K562 (cell line): ENCODE measurements around the gene PRRT1. TPM values are rescaled to one million over a fixed set of nuclear protein-coding genes. Genes with fewer than 3 reads are reported as not detected.

Experiments used
- HOXB6 ChIP-seq: fragments of 250-450 bp; sonication (Bioruptor Pico); IDR thresholded peaks from 2 replicates; pipeline ENCODE4 v1.5.1; 2022; ENCODE audit warnings: mild to moderate bottlenecking, borderline replicate concordance
- KAT2B ChIP-seq: IDR thresholded peaks from one replicate; pipeline ENCODE4 v1.6.1; 2012; ENCODE audit warnings: low read depth, mild to moderate bottlenecking, control low read depth, inconsistent platforms, low read length, moderate library complexity
- LARP7 ChIP-seq: fragments of 450-650 bp; IDR thresholded peaks from 2 replicates; pipeline ENCODE4 v1.6.1; 2016
- POLR3A ChIP-seq: IDR thresholded peaks from 2 replicates; pipeline ENCODE4 v1.6.1; 2011; ENCODE audit warnings: borderline replicate concordance, mild to moderate bottlenecking, moderate library complexity; ENCODE audit not compliant: insufficient read length, insufficient read depth; ENCODE audit errors: extremely low read depth
- RBM15 ChIP-seq: fragments of 200-400 bp; formaldehyde crosslinking; IDR thresholded peaks from 2 replicates; pipeline ENCODE4 v1.6.1; 2018; ENCODE audit warnings: mild to moderate bottlenecking, low read length, moderate library complexity; ENCODE audit not compliant: insufficient read depth
- RFX7 ChIP-seq: fragments of 250-450 bp; sonication (Bioruptor Pico); IDR thresholded peaks from 2 replicates; pipeline ENCODE4 v1.5.1; 2021; ENCODE audit warnings: mild to moderate bottlenecking
- ZBTB7A ChIP-seq: IDR thresholded peaks from 2 replicates; pipeline ENCODE4 v1.6.1; 2011; ENCODE audit warnings: low read depth, mild to moderate bottlenecking, low read length, moderate library complexity, borderline replicate concordance; ENCODE audit not compliant: control insufficient read depth
- ZNF263 ChIP-seq: sonication (generic); formaldehyde crosslinking; IDR thresholded peaks from 2 replicates; pipeline ENCODE4 v1.8.0; 2022; ENCODE audit warnings: mild to moderate bottlenecking, missing genetic modification reagents, borderline replicate concordance
- ZNF436 ChIP-seq: fragments of 250-450, 450-650 bp; sonication (Bioruptor Pico); formaldehyde crosslinking; IDR thresholded peaks from 2 replicates; pipeline ENCODE4 v1.7.0; 2020; ENCODE audit warnings: mild to moderate bottlenecking
- polyA plus RNA-seq, 8 experiments: library from polyadenylated mRNA; depleted of rRNA in 4 of 8; stranded (reverse) in 5 of 8; unstranded in 3 of 8; fragments of >200 nt; fragmentation: Nextera tagmentation in 2 of 8; fragmentation: Illumina TruSeq in 1 of 8; extraction: Ambion mirVana in 2 of 8; extraction: Trizol in 1 of 8; gene quantifications; 2 replicates each; pipeline versions ENCODE4 v1.2.1 to v1.2.3, GENCODE V29; 2011 to 2014; ENCODE audit warnings: inconsistent platforms in 1 of 8, missing spikeins in 1 of 8
- total RNA-seq, 7 experiments: library from RNA; depleted of rRNA in 6 of 7; stranded (reverse); fragments of >200 nt in 6 of 7; fragmentation: Illumina TruSeq in 2 of 7; extraction: Trizol in 2 of 7; gene quantifications; 2 replicates each; pipeline versions ENCODE4 v1.2.1 to v1.2.3, GENCODE V29; 2011 to 2021; ENCODE audit warnings: low replicate concordance in 1 of 7
- TF ChIP-seq, protein P1 (sequence below), 2 experiments: fragments of 450-650 bp; IDR thresholded peaks; 2 replicates each; pipeline ENCODE4 v1.6.1; 2016; ENCODE audit warnings: mild to moderate bottlenecking in 2 of 2, borderline replicate concordance in 1 of 2, low read depth in 1 of 2, moderate library complexity in 1 of 2
- TF ChIP-seq, protein P2 (sequence below): sonication (generic); formaldehyde crosslinking; IDR thresholded peaks from 2 replicates; pipeline ENCODE4 v1.9.0; 2022; ENCODE audit warnings: mild to moderate bottlenecking, missing genetic modification reagents
- TF ChIP-seq, protein P3 (sequence below): fragments of 250-450 bp; sonication (Bioruptor Pico); IDR thresholded peaks from 2 replicates; pipeline ENCODE4 v1.5.0; 2020; ENCODE audit warnings: mild to moderate bottlenecking
- TF ChIP-seq, protein P4 (sequence below), 2 experiments: fragments of 200-800 bp in 1 of 2; sonication (Bioruptor generic) in 1 of 2; sonication (generic) in 1 of 2; formaldehyde crosslinking in 1 of 2; IDR thresholded peaks in 1 of 2; conservative IDR thresholded peaks in 1 of 2; 2 replicates each; pipeline versions ENCODE4 v1.5.0 to v1.6.1; 2016 to 2020; ENCODE audit warnings: missing compliant biosample characterization in 1 of 2, missing genetic modification characterization in 1 of 2, missing genetic modification reagents in 1 of 2

The PRRT1 gene
- total and polyA plus RNA-seq, 9 of the 15 experiments (the other 6 are each of a cell fraction or from before 2014, with no cell fraction given), result 0.14 to 3.5 (median 0.41) TPM

DNA sequence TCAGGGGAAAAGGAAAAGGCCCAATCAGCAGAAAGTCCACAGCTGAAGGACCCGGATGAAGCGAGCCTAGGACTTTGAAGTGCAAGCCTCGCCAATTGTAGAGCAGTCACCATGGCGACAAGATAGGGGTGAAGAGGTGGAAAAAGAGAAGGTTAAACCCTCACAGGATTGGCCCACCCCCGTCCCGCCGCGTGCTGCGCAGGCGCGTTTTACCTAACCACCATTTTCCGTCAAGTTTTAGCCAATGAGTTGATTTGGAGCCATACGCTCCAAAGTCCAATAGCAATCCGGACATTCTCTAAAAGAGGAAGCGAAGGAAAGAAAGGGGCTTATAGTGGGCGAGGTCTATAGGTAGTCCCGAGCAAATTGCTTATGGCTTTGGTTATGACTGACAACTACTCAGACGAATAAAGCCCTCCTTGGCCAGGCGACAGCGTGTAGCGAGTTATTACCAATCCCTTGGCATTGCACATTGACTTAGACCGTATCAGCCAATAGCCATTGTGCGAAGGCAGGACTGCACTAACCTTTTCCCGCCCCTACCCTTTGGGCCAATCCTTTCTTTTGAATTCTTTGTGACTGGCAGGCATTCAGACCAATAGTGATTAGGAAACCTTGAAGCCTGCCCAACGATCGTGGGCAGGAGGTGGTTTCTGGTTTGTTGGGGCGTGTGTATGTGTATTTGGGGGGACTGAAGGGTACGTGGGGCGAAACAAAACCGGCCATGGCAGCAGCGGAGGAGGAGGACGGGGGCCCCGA lies 26.2 kb upstream of the PRRT1 start, which contains the start of gene RNF5 (continued):
- TF ChIP-seq, protein P1, sequence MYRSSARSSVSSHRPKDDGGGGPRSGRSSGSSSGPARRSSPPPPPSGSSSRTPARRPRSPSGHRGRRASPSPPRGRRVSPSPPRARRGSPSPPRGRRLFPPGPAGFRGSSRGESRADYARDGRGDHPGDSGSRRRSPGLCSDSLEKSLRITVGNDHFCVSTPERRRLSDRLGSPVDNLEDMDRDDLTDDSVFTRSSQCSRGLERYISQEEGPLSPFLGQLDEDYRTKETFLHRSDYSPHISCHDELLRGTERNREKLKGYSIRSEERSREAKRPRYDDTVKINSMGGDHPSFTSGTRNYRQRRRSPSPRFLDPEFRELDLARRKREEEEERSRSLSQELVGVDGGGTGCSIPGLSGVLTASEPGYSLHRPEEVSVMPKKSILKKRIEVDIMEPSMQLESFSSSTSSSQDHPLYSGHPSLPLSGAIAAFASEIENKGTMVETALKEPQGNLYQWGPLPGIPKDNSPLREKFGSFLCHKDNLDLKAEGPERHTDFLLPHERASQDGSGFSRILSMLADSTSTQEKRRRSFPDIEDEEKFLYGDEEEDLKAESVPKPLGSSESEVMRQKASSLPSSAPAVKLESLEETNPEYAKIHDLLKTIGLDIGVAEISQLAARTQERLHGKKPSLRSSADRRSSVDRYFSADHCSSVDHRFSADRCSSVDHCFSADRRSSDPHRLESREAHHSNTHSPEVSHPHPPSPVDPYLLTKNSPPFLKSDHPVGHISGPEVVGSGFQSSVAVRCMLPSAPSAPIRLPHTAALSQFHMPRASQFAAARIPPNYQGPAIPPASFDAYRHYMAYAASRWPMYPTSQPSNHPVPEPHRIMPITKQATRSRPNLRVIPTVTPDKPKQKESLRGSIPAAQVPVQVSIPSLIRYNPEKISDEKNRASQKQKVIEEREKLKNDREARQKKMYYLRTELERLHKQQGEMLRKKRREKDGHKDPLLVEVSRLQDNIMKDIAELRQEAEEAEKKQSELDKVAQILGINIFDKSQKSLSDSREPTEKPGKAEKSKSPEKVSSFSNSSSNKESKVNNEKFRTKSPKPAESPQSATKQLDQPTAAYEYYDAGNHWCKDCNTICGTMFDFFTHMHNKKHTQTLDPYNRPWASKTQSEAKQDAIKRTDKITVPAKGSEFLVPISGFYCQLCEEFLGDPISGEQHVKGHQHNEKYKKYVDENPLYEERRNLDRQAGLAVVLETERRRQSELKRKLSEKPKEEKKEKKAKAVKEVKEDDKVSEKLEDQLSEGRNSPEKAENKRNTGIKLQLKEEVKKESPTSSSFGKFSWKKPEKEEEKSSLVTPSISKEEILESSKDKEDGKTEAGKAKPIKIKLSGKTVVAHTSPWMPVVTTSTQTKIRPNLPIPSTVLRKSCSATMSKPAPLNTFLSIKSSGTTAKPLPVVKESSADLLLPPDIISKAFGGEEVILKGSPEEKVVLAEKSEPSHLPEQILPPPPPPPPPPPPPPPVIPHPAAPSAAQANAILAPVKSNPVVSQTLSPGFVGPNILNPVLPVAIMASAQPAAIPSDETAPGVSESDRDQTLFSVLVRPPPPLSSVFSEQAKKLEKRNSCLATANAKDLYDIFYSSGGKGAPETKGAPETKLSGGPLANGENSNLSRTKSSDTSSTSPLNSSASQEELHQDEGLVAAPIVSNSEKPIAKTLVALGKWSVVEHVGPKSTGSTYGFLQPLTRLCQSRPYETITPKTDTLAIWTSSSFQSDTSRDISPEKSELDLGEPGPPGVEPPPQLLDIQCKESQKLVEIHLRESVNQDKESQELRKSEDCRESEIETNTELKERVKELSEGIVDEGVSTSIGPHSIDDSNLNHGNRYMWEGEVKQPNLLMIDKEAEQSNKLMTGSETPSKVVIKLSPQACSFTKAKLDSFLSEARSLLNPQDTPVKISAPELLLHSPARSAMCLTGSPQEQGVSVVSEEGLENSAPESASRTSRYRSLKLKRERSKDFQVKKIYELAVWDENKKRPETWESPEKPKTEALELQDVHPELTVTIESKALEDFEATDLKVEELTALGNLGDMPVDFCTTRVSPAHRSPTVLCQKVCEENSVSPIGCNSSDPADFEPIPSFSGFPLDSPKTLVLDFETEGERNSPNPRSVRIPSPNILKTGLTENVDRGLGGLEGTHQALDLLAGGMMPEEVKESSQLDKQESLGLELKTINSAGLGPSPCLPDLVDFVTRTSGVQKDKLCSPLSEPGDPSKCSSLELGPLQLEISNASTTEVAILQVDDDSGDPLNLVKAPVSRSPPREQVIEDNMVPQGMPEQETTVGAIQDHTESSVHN (IDR thresholded peaks at IDR 0.05; ENCODE audit: borderline replicate concordance in 1 of 2, low read depth in 1 of 2), result no peak
- no peak for TF ChIP-seq ZNF436 (CRISPR knock-in tag)
- TF ChIP-seq, protein P2, sequence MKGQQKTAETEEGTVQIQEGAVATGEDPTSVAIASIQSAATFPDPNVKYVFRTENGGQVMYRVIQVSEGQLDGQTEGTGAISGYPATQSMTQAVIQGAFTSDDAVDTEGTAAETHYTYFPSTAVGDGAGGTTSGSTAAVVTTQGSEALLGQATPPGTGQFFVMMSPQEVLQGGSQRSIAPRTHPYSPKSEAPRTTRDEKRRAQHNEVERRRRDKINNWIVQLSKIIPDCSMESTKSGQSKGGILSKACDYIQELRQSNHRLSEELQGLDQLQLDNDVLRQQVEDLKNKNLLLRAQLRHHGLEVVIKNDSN (CRISPR knock-in tag), result no peak
- no peak for TF ChIP-seq ZNF263
- no peak for TF ChIP-seq RBM15
- TF ChIP-seq HOXB6, result no peak
- TF ChIP-seq RFX7 (CRISPR knock-in tag), result no peak
- TF ChIP-seq ZBTB7A, result no peak
- TF ChIP-seq, protein P3, sequence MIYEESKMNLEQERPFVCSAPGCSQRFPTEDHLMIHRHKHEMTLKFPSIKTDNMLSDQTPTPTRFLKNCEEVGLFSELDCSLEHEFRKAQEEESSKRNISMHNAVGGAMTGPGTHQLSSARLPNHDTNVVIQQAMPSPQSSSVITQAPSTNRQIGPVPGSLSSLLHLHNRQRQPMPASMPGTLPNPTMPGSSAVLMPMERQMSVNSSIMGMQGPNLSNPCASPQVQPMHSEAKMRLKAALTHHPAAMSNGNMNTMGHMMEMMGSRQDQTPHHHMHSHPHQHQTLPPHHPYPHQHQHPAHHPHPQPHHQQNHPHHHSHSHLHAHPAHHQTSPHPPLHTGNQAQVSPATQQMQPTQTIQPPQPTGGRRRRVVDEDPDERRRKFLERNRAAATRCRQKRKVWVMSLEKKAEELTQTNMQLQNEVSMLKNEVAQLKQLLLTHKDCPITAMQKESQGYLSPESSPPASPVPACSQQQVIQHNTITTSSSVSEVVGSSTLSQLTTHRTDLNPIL (CRISPR knock-in tag), result no peak
- no peak for TF ChIP-seq LARP7
- TF ChIP-seq POLR3A, result no peak
- no peak for TF ChIP-seq KAT2B
- TF ChIP-seq, protein P4, sequence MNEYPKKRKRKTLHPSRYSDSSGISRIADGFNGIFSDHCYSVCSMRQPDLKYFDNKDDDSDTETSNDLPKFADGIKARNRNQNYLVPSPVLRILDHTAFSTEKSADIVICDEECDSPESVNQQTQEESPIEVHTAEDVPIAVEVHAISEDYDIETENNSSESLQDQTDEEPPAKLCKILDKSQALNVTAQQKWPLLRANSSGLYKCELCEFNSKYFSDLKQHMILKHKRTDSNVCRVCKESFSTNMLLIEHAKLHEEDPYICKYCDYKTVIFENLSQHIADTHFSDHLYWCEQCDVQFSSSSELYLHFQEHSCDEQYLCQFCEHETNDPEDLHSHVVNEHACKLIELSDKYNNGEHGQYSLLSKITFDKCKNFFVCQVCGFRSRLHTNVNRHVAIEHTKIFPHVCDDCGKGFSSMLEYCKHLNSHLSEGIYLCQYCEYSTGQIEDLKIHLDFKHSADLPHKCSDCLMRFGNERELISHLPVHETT (CRISPR knock-in tag; conservative IDR thresholded peaks at IDR 0.05 in 1 of 2, IDR thresholded peaks at IDR 0.05 in 1 of 2), result no peak; a peak in 1 of 4 replicates
